ENCODE results near the gene DOCK8.

DNA sequence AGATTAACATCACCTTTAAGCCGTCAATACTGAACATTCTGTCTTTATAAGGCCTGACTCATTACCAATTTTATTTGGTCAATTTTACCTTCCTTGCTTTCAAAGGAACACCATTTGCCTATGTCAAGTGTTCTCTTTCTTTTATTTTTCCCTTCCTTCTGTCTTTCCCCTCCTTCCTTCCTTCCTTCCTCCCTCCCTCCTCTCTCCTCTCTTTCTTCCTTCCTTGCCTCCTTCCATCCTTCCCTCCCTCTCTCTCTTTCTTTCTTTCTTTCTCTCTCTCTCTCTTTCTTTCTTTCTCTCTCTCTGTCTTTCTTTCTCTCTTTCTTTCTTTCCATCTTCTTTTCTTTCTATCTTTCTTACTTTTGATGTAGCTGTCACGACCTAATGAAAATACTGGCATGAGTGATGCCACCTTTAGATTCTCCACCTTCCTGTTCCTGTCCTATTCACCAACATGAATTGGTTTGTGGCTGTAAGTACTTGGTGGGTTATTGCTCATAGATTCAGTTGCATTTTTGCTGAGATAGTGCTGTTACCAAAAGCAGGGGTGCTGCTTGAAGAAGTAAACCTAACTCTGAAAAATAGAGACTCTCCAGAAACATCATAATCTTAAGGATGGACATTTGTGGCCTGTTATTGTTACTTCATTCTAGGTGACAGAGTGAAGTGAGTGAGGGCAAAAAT is 33.8 kb downstream of the DOCK8 start:
- TF ChIP-seq, protein P1, sequence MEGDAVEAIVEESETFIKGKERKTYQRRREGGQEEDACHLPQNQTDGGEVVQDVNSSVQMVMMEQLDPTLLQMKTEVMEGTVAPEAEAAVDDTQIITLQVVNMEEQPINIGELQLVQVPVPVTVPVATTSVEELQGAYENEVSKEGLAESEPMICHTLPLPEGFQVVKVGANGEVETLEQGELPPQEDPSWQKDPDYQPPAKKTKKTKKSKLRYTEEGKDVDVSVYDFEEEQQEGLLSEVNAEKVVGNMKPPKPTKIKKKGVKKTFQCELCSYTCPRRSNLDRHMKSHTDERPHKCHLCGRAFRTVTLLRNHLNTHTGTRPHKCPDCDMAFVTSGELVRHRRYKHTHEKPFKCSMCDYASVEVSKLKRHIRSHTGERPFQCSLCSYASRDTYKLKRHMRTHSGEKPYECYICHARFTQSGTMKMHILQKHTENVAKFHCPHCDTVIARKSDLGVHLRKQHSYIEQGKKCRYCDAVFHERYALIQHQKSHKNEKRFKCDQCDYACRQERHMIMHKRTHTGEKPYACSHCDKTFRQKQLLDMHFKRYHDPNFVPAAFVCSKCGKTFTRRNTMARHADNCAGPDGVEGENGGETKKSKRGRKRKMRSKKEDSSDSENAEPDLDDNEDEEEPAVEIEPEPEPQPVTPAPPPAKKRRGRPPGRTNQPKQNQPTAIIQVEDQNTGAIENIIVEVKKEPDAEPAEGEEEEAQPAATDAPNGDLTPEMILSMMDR (conservative IDR thresholded peaks at IDR 0.05; ENCODE audit: low read depth, low read length) = no peak
- TF ChIP-seq RCOR1 (IDR thresholded peaks at IDR 0.05; ENCODE audit: insufficient replicate concordance, low read length) = no peak
- no peak for TF ChIP-seq RAD21 (IDR thresholded peaks at IDR 0.05; ENCODE audit: low read length)
- no peak for TF ChIP-seq FOS (IDR thresholded peaks at IDR 0.05; ENCODE audit: low read depth, low read length)
- TF ChIP-seq RFX5 (IDR thresholded peaks at IDR 0.05; ENCODE audit: low read depth, low read length) = no peak
- no peak for TF ChIP-seq POLR2A (IDR thresholded peaks at IDR 0.05; ENCODE audit: low read depth, low read length)
- no peak for TF ChIP-seq MXI1 (IDR thresholded peaks at IDR 0.05; ENCODE audit: borderline replicate concordance, low read depth, low read length)
- TF ChIP-seq SMC3 (IDR thresholded peaks at IDR 0.05; ENCODE audit: low read depth, low read length) = no peak
- TF ChIP-seq, protein P2, sequence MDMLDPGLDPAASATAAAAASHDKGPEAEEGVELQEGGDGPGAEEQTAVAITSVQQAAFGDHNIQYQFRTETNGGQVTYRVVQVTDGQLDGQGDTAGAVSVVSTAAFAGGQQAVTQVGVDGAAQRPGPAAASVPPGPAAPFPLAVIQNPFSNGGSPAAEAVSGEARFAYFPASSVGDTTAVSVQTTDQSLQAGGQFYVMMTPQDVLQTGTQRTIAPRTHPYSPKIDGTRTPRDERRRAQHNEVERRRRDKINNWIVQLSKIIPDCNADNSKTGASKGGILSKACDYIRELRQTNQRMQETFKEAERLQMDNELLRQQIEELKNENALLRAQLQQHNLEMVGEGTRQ (IDR thresholded peaks at IDR 0.05; ENCODE audit: low read depth, low read length) = no peak
- no peak for TF ChIP-seq BHLHE40 (IDR thresholded peaks at IDR 0.05; ENCODE audit: low read depth, low read length)
- TF ChIP-seq MAZ (IDR thresholded peaks at IDR 0.05; ENCODE audit: borderline replicate concordance, low read depth, low read length) = no peak
- no peak for TF ChIP-seq CHD1 (IDR thresholded peaks at IDR 0.05; ENCODE audit: low read depth, low read length)
- TF ChIP-seq CEBPB (IDR thresholded peaks at IDR 0.05; ENCODE audit: low read depth, low read length) = no peak
